OCI-LY1 (cell line): Measurements from ENCODE around the gene ERG.

Experiments
- H2AFZ ChIP-seq: fragments of 200-600 bp; sonication (generic), shearing (Covaris generic); 2 replicates; pipeline ENCODE4 v1.6.0; 2014; ENCODE audit warnings: antibody characterized with exemption, mild to moderate bottlenecking, low read length
- H3F3A ChIP-seq: fragments of 200-600 bp; sonication (generic), shearing (Covaris generic); 2 replicates; pipeline ENCODE4 v1.6.0; 2014; ENCODE audit warnings: mild to moderate bottlenecking, antibody characterized with exemption, low read length, moderate library complexity; ENCODE audit not compliant: insufficient read depth
- H3K27ac ChIP-seq: fragments of 200-600 bp; sonication (generic); 2 replicates; pipeline ENCODE4 v1.5.1; 2014; ENCODE audit warnings: low read length, mixed run types, mild to moderate bottlenecking, low read depth; ENCODE audit not compliant: poor library complexity, severe bottlenecking
- H3K27me3 ChIP-seq: fragments of 200-600 bp; sonication (generic); 2 replicates; pipeline ENCODE4 v1.6.0; 2014; ENCODE audit warnings: antibody characterized with exemption, mild to moderate bottlenecking, low read length, moderate library complexity; ENCODE audit not compliant: insufficient read depth
- H3K36me3 ChIP-seq: fragments of 200-600 bp; sonication (generic); 2 replicates; pipeline ENCODE4 v1.6.1; 2014; ENCODE audit warnings: mild to moderate bottlenecking, antibody characterized with exemption, low read length, moderate library complexity, mixed read lengths; ENCODE audit not compliant: insufficient read depth
- H3K4me1 ChIP-seq: fragments of 200-600 bp; sonication (generic); 2 replicates; pipeline ENCODE4 v1.5.1; 2014; ENCODE audit warnings: mild to moderate bottlenecking, low read length, moderate library complexity; ENCODE audit not compliant: insufficient read depth, severe bottlenecking
- H3K4me2 ChIP-seq: fragments of 200-600 bp; sonication (generic), shearing (Covaris generic); 2 replicates; pipeline ENCODE4 v1.6.1; 2014; ENCODE audit warnings: low read length
- H3K4me3 ChIP-seq: fragments of 200-600 bp; sonication (generic); 2 replicates; pipeline ENCODE4 v1.5.1; 2014; ENCODE audit warnings: low read length, low read depth, mild to moderate bottlenecking, mixed read lengths; ENCODE audit not compliant: poor library complexity, severe bottlenecking
- H3K79me2 ChIP-seq: fragments of 200-600 bp; shearing (Covaris generic); 2 replicates; pipeline ENCODE4 v1.6.1; 2016; ENCODE audit warnings: mixed run types, low read length, mixed read lengths; ENCODE audit not compliant: insufficient read depth
- H3K9ac ChIP-seq: fragments of 200-600 bp; sonication (generic), shearing (Covaris generic); 2 replicates; pipeline ENCODE4 v1.6.1; 2014; ENCODE audit warnings: mild to moderate bottlenecking, low read length, mixed read lengths
- H3K9me2 ChIP-seq: fragments of 200-600 bp; sonication (generic), shearing (Covaris generic); 2 replicates; pipeline ENCODE4 v1.6.1; 2014; ENCODE audit warnings: low read depth, mild to moderate bottlenecking, low read length, mixed read lengths
- H3K9me3 ChIP-seq: fragments of 200-600 bp; shearing (Covaris generic); 2 replicates; pipeline ENCODE4 v1.6.1; 2014; ENCODE audit warnings: low read length, mixed read lengths
- H4K20me1 ChIP-seq: fragments of 200-600 bp; sonication (generic), shearing (Covaris generic); 2 replicates; pipeline ENCODE4 v1.6.0; 2016; ENCODE audit warnings: mild to moderate bottlenecking, low read length; ENCODE audit not compliant: insufficient read depth
- CTCF ChIP-seq: fragments of 200-600 bp; sonication (generic), shearing (Covaris generic); IDR thresholded peaks from 2 replicates; pipeline ENCODE4 v1.5.1; 2017; ENCODE audit warnings: mild to moderate bottlenecking, antibody characterized with exemption, low read length, moderate library complexity, mixed read lengths
- EZH2 ChIP-seq: fragments of 200-600 bp; sonication (generic), shearing (Covaris generic); IDR thresholded peaks from 2 replicates; pipeline ENCODE4 v1.8.0; 2017; ENCODE audit warnings: borderline replicate concordance, mixed run types, mild to moderate bottlenecking, antibody characterized with exemption, low read length, moderate library complexity, mixed read lengths

The ERG gene

GRCh38 chr21:38341546-38342012 is 156.7 kb downstream of the ERG start:
- no peaks in the 10 kb centered on the region for H3K9me3 ChIP-seq
- no peaks in the 10 kb centered on the region for H3K9me2 ChIP-seq
- no peaks in the 10 kb centered on the region for H3K4me1 ChIP-seq
- H3K79me2 ChIP-seq = no peaks in the 10 kb centered on the region
- H2AFZ ChIP-seq = no peak overlapping the region
- H3K4me2 ChIP-seq = no peak overlapping the region
- H3K9ac ChIP-seq = no peak overlapping the region
- H3F3A ChIP-seq = no peaks in the 10 kb centered on the region
- H3K36me3 ChIP-seq = no peaks in the 10 kb centered on the region
- no peak overlapping the region for H3K4me3 ChIP-seq
- H3K27ac ChIP-seq = no peak overlapping the region
- H3K27me3 ChIP-seq = no peaks in the 10 kb centered on the region
- H4K20me1 ChIP-seq = no peaks in the 10 kb centered on the region
- TF ChIP-seq EZH2 (no peak), CTCF (no peak)

- Histone ChIP-seq H3K27ac (no peak overlapping the region), H4K20me1 (no peaks in the 10 kb centered on the region), H3K4me1 (no peaks in the 10 kb centered on the region), H3K9me3 (no peaks in the 10 kb centered on the region), H3K79me2 (no peaks in the 10 kb centered on the region), H3K9me2 (no peaks in the 10 kb centered on the region), H3K9ac (no peak overlapping the region), H2AFZ (no peak overlapping the region), H3K4me2 (no peak overlapping the region), H3K27me3 (0 out of 2 replicates have a peak, but pooled peaks cover under 1% of the 10 kb centered on the region), H3K4me3 (no peak overlapping the region), H3F3A (no peaks in the 10 kb centered on the region), H3K36me3 (no peaks in the 10 kb centered on the region)
- no peak for TF ChIP-seq CTCF
- TF ChIP-seq EZH2 = no peak
These were observed 158.1 kb downstream of the ERG start for GRCh38 chr21:38340131-38340530.

- 0 out of 2 replicates have a peak, but pooled peaks cover 4% of the 10 kb centered on the region for H3K27me3 ChIP-seq
- no peaks in the 10 kb centered on the region for H3K79me2 ChIP-seq
- no peaks in the 10 kb centered on the region for H3K36me3 ChIP-seq
- H2AFZ ChIP-seq = no peak overlapping the region
- no peaks in the 10 kb centered on the region for H3K9me2 ChIP-seq
- H3K27ac ChIP-seq = no peak overlapping the region
- no peaks in the 10 kb centered on the region for H3K4me1 ChIP-seq
- no peaks in the 10 kb centered on the region for H3K9me3 ChIP-seq
- H3K4me3 ChIP-seq = no peak overlapping the region
- H3K4me2 ChIP-seq = no peak overlapping the region
- H3K9ac ChIP-seq = no peak overlapping the region
- TF ChIP-seq EZH2 (no peak), CTCF (no peak)
- H4K20me1 ChIP-seq = no peaks in the 10 kb centered on the region
- no peaks in the 10 kb centered on the region for H3F3A ChIP-seq
These were observed 160.5 kb downstream of the ERG start for GRCh38 chr21:38337793-38338192.
